AG04450 (cell line): ENCODE measurements around the gene NUDT5. TPM values are rescaled to one million over a fixed set of nuclear protein-coding genes. Genes with fewer than 3 reads are reported as not detected.

Experiments
- CTCF ChIA-PET: fragments of 300-600, 350-600 bp; formaldehyde crosslinking; extraction: SDS; loops from one replicate; lab custom pipeline; 2022; ENCODE audit warnings: antibody characterized with exemption, inconsistent platforms; lab: Charles Lee
- POLR2A ChIA-PET: fragments of 350-600 bp; formaldehyde crosslinking; extraction: SDS; loops from one replicate; lab custom pipeline; 2021; ENCODE audit warnings: antibody characterized with exemption, inconsistent platforms; lab: Yijun Ruan, JAX
- DNase-seq: peaks from one replicate; pipeline ENCODE4 v3.0.0-alpha.2; 2011; ENCODE audit warnings: low read depth, low spot score
- H3K27ac ChIP-seq: one replicate; pipeline ENCODE4 v1.5.1; 2012; ENCODE audit warnings: low read depth, low read length, control low read depth
- H3K27me3 ChIP-seq: one replicate; pipeline ENCODE4 v1.6.0; 2012; ENCODE audit warnings: low read length; ENCODE audit not compliant: control insufficient read depth, insufficient read depth
- H3K4me3 ChIP-seq: 2 replicates; pipeline ENCODE4 v1.5.1; 2011; ENCODE audit warnings: mild to moderate bottlenecking, low read depth, low read length, control low read depth
- H3K9me3 ChIP-seq: 2 replicates; pipeline ENCODE4 v1.5.1; 2012; ENCODE audit warnings: low read length; ENCODE audit not compliant: control insufficient read depth, insufficient read depth
- CTCF ChIP-seq: IDR thresholded peaks from 2 replicates; pipeline ENCODE4 v1.5.1; 2011; ENCODE audit warnings: low read depth, low read length, control low read depth, inconsistent platforms
- polyA plus RNA-seq: library from polyadenylated mRNA; depleted of rRNA; stranded (reverse); fragments of >200 nt; gene quantifications from 2 replicates; pipeline ENCODE4 v1.2.3, GENCODE V29; 2011

Gene NUDT5
- polyA plus RNA-seq, 1 experiment: 121 TPM

GRCh38 chr10:12225444-12225843 lies 29.8 kb upstream of the NUDT5 start:
- DNase-seq: no peak
- H3K9me3 ChIP-seq: peaks cover 11% of the 10 kb centered on the region
- H3K27me3 ChIP-seq: no peaks in the 10 kb centered on the region
- POLR2A ChIA-PET: no interaction called here
- TF ChIP-seq CTCF: no peak
- no peak overlapping the region for H3K27ac ChIP-seq
- H3K4me3 ChIP-seq: no peak overlapping the region
- CTCF ChIA-PET: interaction anchor here (0.6 to 3.0 kb wide), 3 partner anchors 10 to 39 kb away, joined by 3 to 36 read pairs (median 4); no protein-coding TSS in a partner anchor

GRCh38 chr10:12221323-12222298 lies 25.9 kb upstream of the NUDT5 start:
- CTCF ChIA-PET: interaction anchor here (4.7 kb wide), 1 partner anchor 490 kb away, joined by 18 read pairs; no protein-coding TSS in a partner anchor
- peaks cover 7% of the 10 kb centered on the region for H3K9me3 ChIP-seq
- H3K4me3 ChIP-seq: no peak overlapping the region
- no peak for TF ChIP-seq CTCF
- POLR2A ChIA-PET: interaction anchor here (0.6 to 0.7 kb wide), 3 partner anchors 16 to 41 kb away, joined by 3 to 4 read pairs (median 4); no protein-coding TSS in a partner anchor
- peak overlapping the region; percentile 57 for H3K27ac ChIP-seq
- no peak for DNase-seq
- no peaks in the 10 kb centered on the region for H3K27me3 ChIP-seq

- DNase-seq: no peak
- TF ChIP-seq CTCF: no peak
- CTCF ChIA-PET: interaction anchor here (4.7 kb wide), 1 partner anchor 492 kb away, joined by 18 read pairs; no protein-coding TSS in a partner anchor
These were observed 23.3 kb upstream of the NUDT5 start for GRCh38 chr10:12218991-12219390.

GRCh38 chr10:12214763-12215218 lies 19.1 kb upstream of the NUDT5 start:
- peak; percentile 24 for DNase-seq
- ChIA-PET POLR2A (no interaction called here), CTCF (interaction anchor here (0.6 to 4.6 kb wide), 51 partner anchors 9 to 946 kb away, joined by 3 to 93 read pairs (median 4); partner anchors contain the start of genes CDC123, NUDT5 and OPTN)
- H3K9me3 ChIP-seq: no peaks in the 10 kb centered on the region
- H3K4me3 ChIP-seq: no peak overlapping the region
- no peak overlapping the region for H3K27ac ChIP-seq
- H3K27me3 ChIP-seq: no peaks in the 10 kb centered on the region
- peak; percentile 75 for TF ChIP-seq CTCF

More at GRCh38 chr10:12218991-12219390, 23.3 kb upstream of the NUDT5 start:
- Histone ChIP-seq H3K4me3 (no peak overlapping the region), H3K9me3 (peaks cover 2% of the 10 kb centered on the region; the same call in 1 of the 2 replicates), H3K27me3 (no peaks in the 10 kb centered on the region), H3K27ac (no peak overlapping the region)
- POLR2A ChIA-PET: no interaction called here

- TF ChIP-seq CTCF: no peak
- POLR2A ChIA-PET: no interaction called here
- H3K4me3 ChIP-seq: no peak overlapping the region
- no peak for DNase-seq
- H3K27me3 ChIP-seq: no peaks in the 10 kb centered on the region
- no peaks in the 10 kb centered on the region for H3K9me3 ChIP-seq
- CTCF ChIA-PET: interaction anchor here (0.8 to 4.6 kb wide), 37 partner anchors 8 to 929 kb away, joined by 3 to 93 read pairs (median 7); partner anchors contain the start of genes CDC123, NUDT5 and OPTN
- H3K27ac ChIP-seq: no peak overlapping the region
These were observed 18.4 kb upstream of the NUDT5 start for GRCh38 chr10:12214093-12214492.
